Endothelial cell of umbilical vein (primary cell): Measurements from ENCODE around the gene ESF1. TPM values are rescaled to one million over a fixed set of nuclear protein-coding genes. Genes with fewer than 3 reads are reported as not detected.
"Not testable (repeated sequence)": the region's sequence is repeated elsewhere in the genome, so short reads cannot be mapped to it uniquely, and the experiment has no call there.

Source experiments
- BruUV-seq: library from RNA; stranded (reverse); fragments of 400-500 nt; replicated peaks from 2 replicates; lab custom pipeline; 2021; lab: Mats Ljungman, UMichigan
- CTCF ChIA-PET: fragments of 300-600, 350-600 bp; sonication (Branson Sonifier 250); formaldehyde crosslinking; loops from one replicate; lab custom pipeline; 2021; ENCODE audit warnings: antibody characterized with exemption, inconsistent platforms; lab: Charles Lee
- POLR2A ChIA-PET: fragments of 300-600, 350-600 bp; sonication (Branson Sonifier 250); formaldehyde crosslinking; loops from one replicate; lab custom pipeline; 2021; ENCODE audit warnings: antibody characterized with exemption, inconsistent platforms; lab: Charles Lee
- DNase-seq: peaks from one replicate; pipeline ENCODE4 v3.0.0-alpha.2; 2011; ENCODE audit warnings: low read depth, low spot score
- FAIRE-seq: peaks from 2 replicates; lab custom pipeline; 2011; peaks lifted over from hg19 to GRCh38; lab: Jason Lieb, UNC
- H2AFZ ChIP-seq: 2 replicates; pipeline ENCODE4 v1.6.0; 2012; ENCODE audit warnings: low read depth, low read length, control low read depth, inconsistent platforms
- H3K27ac ChIP-seq: 2 replicates; pipeline ENCODE4 v1.5.1; 2011; ENCODE audit warnings: low read depth, mild to moderate bottlenecking, control low read depth, low read length, moderate library complexity; ENCODE audit not compliant: insufficient read depth
- H3K27me3 ChIP-seq, 2 experiments: 2 replicates each; pipeline versions ENCODE4 v1.6.0 to v1.6.1; 2011; ENCODE audit warnings: low read length in 2 of 2, mixed read lengths in 1 of 2; ENCODE audit not compliant: control insufficient read depth in 2 of 2, insufficient read depth in 2 of 2
- H3K36me3 ChIP-seq, 2 experiments: 2 replicates in 1 of 2; 3 replicates in 1 of 2; pipeline ENCODE4 v1.5.1; 2011; ENCODE audit warnings: low read length in 2 of 2, mild to moderate bottlenecking in 1 of 2, moderate library complexity in 1 of 2; ENCODE audit not compliant: control insufficient read depth in 2 of 2, insufficient read depth in 2 of 2; ENCODE audit errors: extremely low read depth in 1 of 2
- H3K4me1 ChIP-seq: 3 replicates; pipeline ENCODE4 v1.5.1; 2011; ENCODE audit warnings: mild to moderate bottlenecking, low read length; ENCODE audit not compliant: control insufficient read depth, insufficient read depth; ENCODE audit errors: extremely low read depth
- H3K4me2 ChIP-seq: 2 replicates; pipeline ENCODE4 v1.6.1; 2011; ENCODE audit warnings: low read length, control low read depth, mixed read lengths; ENCODE audit not compliant: insufficient read depth
- H3K4me3 ChIP-seq, 3 experiments: fragments of 200-600 bp in 1 of 3; sonication (generic), shearing (Covaris generic) in 1 of 3; replicated peaks in 1 of 3; 2 replicates each; pipeline ENCODE4 v1.5.1; 2011 to 2016; ENCODE audit warnings: control low read depth in 3 of 3, low read length in 3 of 3, mild to moderate bottlenecking in 2 of 3, inconsistent platforms in 1 of 3, low read depth in 1 of 3, moderate library complexity in 1 of 3; ENCODE audit not compliant: insufficient read depth in 1 of 3
- H3K79me2 ChIP-seq: 2 replicates; pipeline ENCODE4 v1.6.0; 2012; ENCODE audit warnings: low read length, inconsistent platforms; ENCODE audit not compliant: control insufficient read depth, insufficient read depth
- H3K9ac ChIP-seq: replicated peaks from 2 replicates; pipeline ENCODE3; 2011; ENCODE audit warnings: low read length, control low read depth; ENCODE audit not compliant: insufficient read depth; ENCODE audit errors: extremely low read depth
- H3K9me1 ChIP-seq: replicated peaks from 3 replicates; pipeline ENCODE4 v1.6.0; 2011; ENCODE audit warnings: mild to moderate bottlenecking, low read length; ENCODE audit not compliant: control insufficient read depth, insufficient read depth; ENCODE audit errors: extremely low read depth
- H3K9me3 ChIP-seq: replicated peaks from 2 replicates; pipeline ENCODE4 v1.5.1; 2012; ENCODE audit warnings: low read length, inconsistent platforms; ENCODE audit not compliant: control insufficient read depth, insufficient read depth
- H4K20me1 ChIP-seq: replicated peaks from 2 replicates; pipeline ENCODE3; 2011; ENCODE audit warnings: mild to moderate bottlenecking, low read length; ENCODE audit not compliant: control insufficient read depth, insufficient read depth; ENCODE audit errors: extremely low read depth
- FOS ChIP-seq: IDR thresholded peaks from 2 replicates; pipeline ENCODE4 v1.6.1; 2011; ENCODE audit warnings: mild to moderate bottlenecking, low read length, moderate library complexity, borderline replicate concordance; ENCODE audit not compliant: insufficient read depth
- GATA2 ChIP-seq: IDR thresholded peaks from 2 replicates; pipeline ENCODE4 v1.7.0; 2011; ENCODE audit warnings: low read depth, mild to moderate bottlenecking, moderate library complexity, mixed read lengths, low read length; ENCODE audit not compliant: insufficient read length, insufficient read depth
- JUN ChIP-seq: IDR thresholded peaks from 2 replicates; pipeline ENCODE4 v1.6.1; 2011; ENCODE audit warnings: borderline replicate concordance, low read depth; ENCODE audit not compliant: insufficient read length, insufficient read depth
- dilution Hi-C: fragments of 300-500 bp; cut with MboI; formaldehyde crosslinking; loops from one replicate; pipeline ENCODE4 v1.15.0; 2019; ENCODE audit warnings: low sequenced_read_pairs; ENCODE audit not compliant: extremely low pct_ligation_motif_present
- intact Hi-C: fragments of 100-400 bp; cut with micrococcal nuclease; formaldehyde crosslinking; loops from one replicate; pipeline ENCODE4 v1.10.0; 2022
- polyA plus RNA-seq, 4 experiments: library from polyadenylated mRNA; depleted of rRNA in 3 of 4; stranded (reverse) in 3 of 4; unstranded in 1 of 4; fragments of >200 nt; gene quantifications; 2 replicates each; pipeline versions ENCODE4 v1.2.1 to v1.2.3, GENCODE V29; 2011 to 2012; ENCODE audit warnings: missing spikeins in 1 of 4
- total RNA-seq: library from RNA; stranded (reverse); gene quantifications from 2 replicates; pipeline ENCODE4 v1.2.3, GENCODE V29; 2021
- TF ChIP-seq, protein P1 (sequence below), 2 donors: IDR thresholded peaks; 1 replicate in 1 of 2; 2 replicates in 1 of 2; pipeline ENCODE4 v1.5.1; 2011; ENCODE audit warnings: low read length in 2 of 2, mild to moderate bottlenecking in 2 of 2, moderate library complexity in 2 of 2, control low read depth in 1 of 2, inconsistent platforms in 1 of 2, low read depth in 1 of 2; ENCODE audit not compliant: insufficient read depth in 1 of 2; ENCODE audit errors: extremely low read depth in 1 of 2

The ESF1 gene
- total and polyA plus RNA-seq, 2 donors (not counting 3 experiments of a cell fraction or from before 2014, with no cell fraction given): 0.72 to 15.5 TPM

DNA sequence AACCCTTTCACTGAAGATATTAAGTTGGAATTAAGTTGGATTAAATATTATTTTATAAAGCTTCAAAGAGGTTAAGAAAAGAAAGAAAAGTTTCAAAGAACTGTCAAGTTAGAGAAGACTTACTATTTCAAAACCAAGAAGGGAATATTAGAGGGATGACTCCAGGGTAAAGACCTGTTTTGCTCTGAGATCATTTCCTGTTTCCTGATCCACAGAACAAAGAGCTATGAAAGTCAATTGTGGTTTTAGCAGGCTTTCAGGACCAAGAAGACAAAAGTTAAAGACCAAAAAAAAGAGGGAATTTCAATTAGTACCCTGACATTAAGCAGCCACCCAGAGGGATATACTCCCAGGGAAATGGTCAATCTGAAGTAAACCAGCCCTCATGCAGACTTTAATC, 19.4 kb downstream of the ESF1 start:
- Histone ChIP-seq H3K27ac (peak overlapping the region; percentile 94), H3K36me3 (peaks cover 8 to 25% of the 10 kb centered on the region in 2 experiments), H2AFZ (peak overlapping the region; percentile 44), H3K9me3 (peaks cover 3% of the 10 kb centered on the region), H3K4me1 (peaks cover 10% of the 10 kb centered on the region), H3K4me2 (peak overlapping the region; percentile 67), H3K9ac (peak overlapping the region; percentile 35), H3K27me3 (no peaks in the 10 kb centered on the region), H3K9me1 (no peaks in the 10 kb centered on the region), H3K4me3 (no peak overlapping the region), H4K20me1 (no peaks in the 10 kb centered on the region), H3K79me2 (peaks cover 4% of the 10 kb centered on the region)
- DNase-seq: peak; percentile 67
- no TSS peak for BruUV-seq
- dilution Hi-C loops: no loop called here
- FAIRE-seq: peak; percentile 64
- POLR2A ChIA-PET: no interaction called here
- intact Hi-C loops: no loop called here
- CTCF ChIA-PET: interaction anchor here (1.4 kb wide), 1 partner anchor 11 kb away, joined by 10 read pairs; no protein-coding TSS in a partner anchor
- TF ChIP-seq FOS: peak; percentile 30
- no peak for TF ChIP-seq GATA2
- TF ChIP-seq, protein P1, sequence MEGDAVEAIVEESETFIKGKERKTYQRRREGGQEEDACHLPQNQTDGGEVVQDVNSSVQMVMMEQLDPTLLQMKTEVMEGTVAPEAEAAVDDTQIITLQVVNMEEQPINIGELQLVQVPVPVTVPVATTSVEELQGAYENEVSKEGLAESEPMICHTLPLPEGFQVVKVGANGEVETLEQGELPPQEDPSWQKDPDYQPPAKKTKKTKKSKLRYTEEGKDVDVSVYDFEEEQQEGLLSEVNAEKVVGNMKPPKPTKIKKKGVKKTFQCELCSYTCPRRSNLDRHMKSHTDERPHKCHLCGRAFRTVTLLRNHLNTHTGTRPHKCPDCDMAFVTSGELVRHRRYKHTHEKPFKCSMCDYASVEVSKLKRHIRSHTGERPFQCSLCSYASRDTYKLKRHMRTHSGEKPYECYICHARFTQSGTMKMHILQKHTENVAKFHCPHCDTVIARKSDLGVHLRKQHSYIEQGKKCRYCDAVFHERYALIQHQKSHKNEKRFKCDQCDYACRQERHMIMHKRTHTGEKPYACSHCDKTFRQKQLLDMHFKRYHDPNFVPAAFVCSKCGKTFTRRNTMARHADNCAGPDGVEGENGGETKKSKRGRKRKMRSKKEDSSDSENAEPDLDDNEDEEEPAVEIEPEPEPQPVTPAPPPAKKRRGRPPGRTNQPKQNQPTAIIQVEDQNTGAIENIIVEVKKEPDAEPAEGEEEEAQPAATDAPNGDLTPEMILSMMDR (IDR thresholded peaks at IDR 0.05; ENCODE audit: extremely low read depth in 1 of 2, insufficient read depth in 1 of 2, low read depth in 1 of 2, low read length in 2 of 2): no peak
- peak; percentile 71 for TF ChIP-seq JUN

DNA sequence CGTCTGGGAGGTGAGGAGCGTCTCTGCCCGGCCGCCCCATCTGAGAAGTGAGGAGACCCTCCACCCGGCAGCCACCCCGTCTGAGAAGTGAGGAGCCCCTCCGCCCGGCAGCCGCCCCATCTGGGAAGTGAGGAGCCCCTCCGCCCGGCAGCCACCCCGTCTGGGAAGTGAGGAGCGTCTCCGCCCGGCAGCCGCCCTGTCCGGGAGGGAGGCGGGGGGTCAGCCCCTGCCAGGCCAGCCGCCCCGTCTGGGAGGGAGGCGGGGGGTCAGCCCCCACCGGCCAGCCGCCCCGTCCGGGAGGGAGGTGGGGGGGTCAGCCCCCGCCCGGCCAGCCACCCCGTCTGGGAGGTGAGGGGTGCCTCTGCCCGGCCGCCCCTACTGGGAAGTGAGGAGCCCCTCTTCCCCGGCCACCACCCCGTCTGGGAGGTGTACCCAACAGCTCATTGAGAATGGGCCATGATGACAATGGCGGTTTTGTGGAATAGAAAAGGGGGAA, 24.2 kb downstream of the ESF1 start:
- CTCF ChIA-PET, POLR2A ChIA-PET, dilution Hi-C loops: not testable (repeated sequence)

More for the DNA sequence above, 24.2 kb downstream of the ESF1 start:
- H4K20me1 ChIP-seq, H3K4me3 ChIP-seq, H3K9me3 ChIP-seq, BruUV-seq, H3K9ac ChIP-seq, H2AFZ ChIP-seq, H3K9me1 ChIP-seq, FAIRE-seq, intact Hi-C loops, H3K4me2 ChIP-seq, H3K27me3 ChIP-seq, DNase-seq, H3K27ac ChIP-seq, H3K4me1 ChIP-seq, H3K79me2 ChIP-seq: not testable (repeated sequence)
- H3K36me3 ChIP-seq: peaks cover 2 to 11% of the 10 kb centered on the region in 2 experiments
